GM19467 (cell line): Measurements from ENCODE around the gene FILIP1L.
A peak's percentile ranks its signal among the peaks of the same experiment; 100 is the strongest.

ENCODE experiments used
- ATAC-seq: cut with Tn5 transposase; IDR thresholded peaks from one replicate; pipeline ENCODE4 v1.9.1; 2021; ENCODE audit warnings: mild to moderate bottlenecking, moderate library complexity; ENCODE audit not compliant: unreplicated experiment

FILIP1L gene

DNA sequence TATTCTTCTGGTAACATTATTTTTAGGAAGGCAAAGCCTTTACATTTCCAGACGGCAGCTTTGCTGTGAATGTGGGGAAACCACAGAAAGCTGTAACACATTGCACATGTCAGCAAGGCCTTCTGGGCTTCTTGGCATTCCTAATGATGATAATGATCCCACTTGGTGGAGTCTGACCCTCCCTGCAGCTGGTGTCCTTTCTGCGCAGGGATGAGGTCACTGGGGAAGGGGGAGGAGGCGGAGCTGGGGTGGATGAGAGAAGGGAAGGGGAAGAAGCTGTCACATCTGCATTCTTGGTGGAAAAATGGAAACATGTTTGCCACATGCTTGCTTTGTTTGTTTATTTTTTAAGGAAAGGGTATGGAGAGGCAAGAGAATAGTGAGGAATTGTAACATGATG lies 68.6 kb downstream of the FILIP1L start:
- ATAC-seq = no peak

GRCh38 chr3:100044369-100044768 lies 69.9 kb downstream of the FILIP1L start:
- peak; percentile 69 for ATAC-seq

DNA sequence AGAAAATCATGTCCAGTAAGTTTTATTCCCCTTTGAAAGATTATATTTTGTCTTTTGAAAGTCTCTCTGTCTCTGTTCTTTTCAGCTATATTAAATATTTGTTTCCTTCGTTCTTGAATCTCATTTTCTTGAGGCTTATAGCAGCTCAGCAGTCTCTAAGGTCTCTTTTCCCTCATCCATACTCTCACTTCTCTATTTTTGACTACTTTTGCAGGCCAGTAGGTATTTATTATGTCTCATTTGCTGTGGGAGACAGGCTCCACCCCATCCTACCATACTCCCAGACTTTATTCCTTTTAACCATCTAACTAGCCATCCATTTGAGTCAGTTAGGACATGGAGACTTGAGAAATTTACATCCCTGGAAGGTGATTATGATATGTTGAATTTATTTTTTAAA lies 71.0 kb downstream of the FILIP1L start:
- no peak for ATAC-seq

DNA sequence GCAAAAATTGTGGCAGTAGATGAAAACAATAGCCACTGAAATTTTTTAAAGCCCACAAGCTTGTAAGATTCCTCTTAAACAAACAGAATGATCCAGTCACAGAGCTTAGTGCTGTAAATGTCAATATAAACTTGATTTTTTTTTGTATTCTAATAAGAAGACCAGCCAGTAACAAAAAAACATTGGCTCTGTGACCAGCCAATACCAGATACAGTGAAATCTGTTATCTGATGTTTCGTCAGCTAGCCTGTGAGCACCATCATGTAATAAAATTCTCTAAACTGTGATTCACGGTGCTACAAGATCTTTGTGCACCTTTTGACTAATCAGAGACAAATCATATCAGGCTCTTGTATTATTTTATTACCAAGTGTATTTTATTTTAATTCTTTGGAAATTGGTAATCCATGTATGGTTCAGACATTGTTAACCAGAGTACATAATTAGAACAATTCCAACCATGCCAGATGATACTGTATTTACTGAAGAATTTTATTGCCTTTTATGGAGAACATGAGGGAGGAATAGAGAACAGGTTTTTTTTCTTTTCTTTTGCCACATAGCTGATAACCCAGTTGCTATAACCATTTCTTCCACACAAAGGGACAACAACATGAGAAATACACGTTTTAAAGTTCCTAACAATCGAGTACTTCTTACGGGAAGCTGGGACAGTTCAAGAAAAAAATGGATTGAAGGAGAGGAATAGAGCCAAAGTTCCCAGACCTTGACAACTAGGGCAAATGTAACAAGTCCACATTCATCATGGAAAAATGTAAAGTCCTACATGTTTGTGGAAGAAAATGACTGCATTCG lies 71.9 kb downstream of the FILIP1L start:
- ATAC-seq = no peak

GRCh38 chr3:100041328-100041749 lies 73.0 kb downstream of the FILIP1L start:
- ATAC-seq = no peak

DNA sequence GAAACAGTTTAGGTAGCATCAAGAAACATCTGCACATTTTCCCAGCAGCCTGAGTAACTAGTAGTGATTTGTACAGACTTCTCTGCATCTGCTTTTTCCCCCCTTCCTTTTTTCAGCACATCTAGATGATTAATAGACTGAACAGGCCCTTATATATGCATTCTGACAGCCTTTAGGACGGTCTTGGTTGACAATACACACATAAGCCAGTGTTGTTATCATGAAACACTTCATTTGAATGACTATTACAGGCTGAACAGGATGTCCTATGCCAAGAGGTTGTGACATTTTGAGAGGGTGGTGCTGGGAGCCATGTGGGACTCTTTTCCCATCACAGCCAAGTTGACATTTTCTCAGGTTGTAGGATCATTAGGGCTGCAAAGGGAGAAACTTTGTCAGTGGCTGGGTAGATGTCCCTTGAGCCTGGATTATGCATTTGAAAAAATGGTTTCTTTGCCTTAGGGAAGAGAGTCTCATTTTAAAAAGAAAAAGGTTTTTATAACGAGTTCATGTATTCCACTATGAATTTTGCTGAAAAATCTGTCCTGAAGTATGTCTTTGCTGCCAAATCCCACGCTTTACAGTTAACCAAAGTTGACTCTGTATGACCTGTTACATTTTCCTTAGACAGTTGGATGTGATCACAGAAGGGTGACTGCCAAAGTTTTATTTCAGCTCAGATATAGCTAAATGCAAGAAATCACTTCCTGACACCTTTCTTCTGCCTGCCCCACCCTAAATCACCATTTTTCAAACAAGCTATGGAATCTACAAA lies 73.7 kb downstream of the FILIP1L start:
- ATAC-seq = no peak

GRCh38 chr3:100039075-100039474 lies 75.2 kb downstream of the FILIP1L start:
- ATAC-seq = no peak

GRCh38 chr3:100033903-100034471 lies 80.3 kb downstream of the FILIP1L start:
- ATAC-seq = no peak

- ATAC-seq = no peak
Observed at GRCh38 chr3:100033184-100033583, 81.1 kb downstream of the FILIP1L start.

DNA sequence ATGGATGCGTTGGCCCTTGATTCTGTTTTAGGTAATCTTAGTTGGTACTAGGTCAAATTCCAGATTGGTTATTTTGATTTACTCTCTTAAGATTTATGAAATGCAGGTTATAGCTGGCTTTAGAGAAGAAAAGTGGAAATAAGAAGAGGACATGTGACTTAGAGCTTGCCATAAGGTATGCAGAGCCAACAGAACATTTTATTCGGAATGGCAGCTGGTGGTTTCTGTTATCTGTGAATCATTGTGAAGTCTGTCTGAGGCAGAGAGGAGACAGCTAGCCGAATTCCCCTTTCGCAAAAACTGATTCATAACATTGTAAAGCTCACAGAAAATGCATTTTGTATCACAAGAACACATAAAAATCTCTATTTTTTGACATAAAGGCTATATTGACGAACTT lies 82.1 kb downstream of the FILIP1L start:
- ATAC-seq = no peak

GRCh38 chr3:100030914-100031425 lies 83.3 kb downstream of the FILIP1L start:
- no peak for ATAC-seq

DNA sequence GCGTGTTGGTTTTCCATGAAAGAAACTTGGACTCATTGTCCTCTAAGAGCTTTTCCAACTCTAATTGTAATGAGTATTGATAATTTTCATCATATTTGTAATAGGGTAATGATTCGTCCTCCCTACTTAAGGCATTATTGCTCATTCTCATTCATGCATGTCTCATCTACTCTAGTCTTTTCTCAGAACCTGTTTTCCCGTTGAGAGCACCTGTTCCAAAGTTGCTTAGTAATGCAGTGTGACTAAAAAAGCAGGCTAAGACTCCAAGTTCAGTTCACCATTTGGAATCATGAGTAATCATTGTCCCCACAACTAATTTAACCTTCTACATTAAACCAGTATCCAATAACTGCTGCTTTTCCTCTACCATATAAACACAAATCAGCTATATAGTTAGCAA lies 84.0 kb downstream of the FILIP1L start:
- ATAC-seq = no peak

- ATAC-seq = no peak
Observed at GRCh38 chr3:100029689-100030088, 84.6 kb downstream of the FILIP1L start.

- ATAC-seq = no peak
Observed at GRCh38 chr3:100029052-100029451, 85.2 kb downstream of the FILIP1L start.

DNA sequence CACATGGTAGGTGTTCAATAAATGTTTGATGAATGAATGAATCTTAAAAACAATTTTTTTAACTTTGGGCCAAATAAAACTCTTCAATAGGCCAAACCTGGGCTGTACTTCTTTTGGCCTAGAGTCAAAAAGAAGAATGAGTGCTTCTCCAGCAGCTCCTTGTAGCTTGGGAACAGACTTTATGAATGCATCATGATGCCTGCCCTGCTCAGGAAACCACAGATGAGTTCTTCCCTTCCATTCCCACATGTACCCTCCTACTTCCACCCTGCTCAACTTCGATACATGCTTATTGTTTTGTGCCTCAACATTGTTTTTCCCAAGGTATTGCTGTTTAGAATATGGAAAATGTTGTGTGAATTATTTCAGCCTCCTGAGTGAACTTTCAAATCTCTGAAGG lies 87.0 kb downstream of the FILIP1L start:
- ATAC-seq = no peak

DNA sequence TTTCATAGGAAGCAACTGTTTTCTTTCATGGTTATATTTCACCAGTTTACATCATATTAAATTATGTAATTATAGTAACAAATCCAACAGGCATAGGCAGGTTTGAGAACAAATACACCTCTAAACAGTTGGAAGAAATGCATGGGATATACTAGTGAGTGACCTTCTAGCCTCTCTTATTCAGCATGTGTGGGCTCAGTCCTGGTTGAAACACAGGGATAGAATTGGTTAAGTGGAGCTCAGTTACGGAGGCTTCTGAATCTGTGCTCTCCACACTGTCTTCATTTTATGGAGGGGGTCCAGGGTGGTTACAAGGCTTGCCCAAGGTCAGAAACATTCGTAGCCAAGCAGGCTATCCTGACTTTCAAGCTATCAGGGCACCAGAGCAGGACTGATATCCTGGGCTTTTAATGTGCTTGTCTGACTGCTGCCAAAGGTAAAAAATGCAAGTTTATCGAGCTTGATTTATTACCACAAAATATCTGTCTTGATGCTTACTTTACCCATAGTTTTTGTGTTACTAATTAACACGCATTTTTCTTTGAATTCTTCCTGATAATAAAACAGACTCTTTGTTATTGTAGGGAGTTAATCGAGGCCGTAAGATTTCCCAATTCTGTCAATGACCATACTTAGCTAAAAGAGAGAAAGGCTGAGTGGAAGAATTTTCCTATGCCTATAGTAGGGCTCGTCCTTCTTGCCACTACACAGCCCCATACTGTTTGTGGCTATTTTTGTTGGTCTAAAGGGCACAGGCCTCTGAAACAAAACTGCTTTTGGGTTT lies 89.6 kb downstream of the FILIP1L start:
- no peak for ATAC-seq

- ATAC-seq = no peak
Observed at GRCh38 chr3:100023595-100023994, 90.7 kb downstream of the FILIP1L start.

GRCh38 chr3:100023150-100023549 lies 91.2 kb downstream of the FILIP1L start:
- ATAC-seq = no peak

DNA sequence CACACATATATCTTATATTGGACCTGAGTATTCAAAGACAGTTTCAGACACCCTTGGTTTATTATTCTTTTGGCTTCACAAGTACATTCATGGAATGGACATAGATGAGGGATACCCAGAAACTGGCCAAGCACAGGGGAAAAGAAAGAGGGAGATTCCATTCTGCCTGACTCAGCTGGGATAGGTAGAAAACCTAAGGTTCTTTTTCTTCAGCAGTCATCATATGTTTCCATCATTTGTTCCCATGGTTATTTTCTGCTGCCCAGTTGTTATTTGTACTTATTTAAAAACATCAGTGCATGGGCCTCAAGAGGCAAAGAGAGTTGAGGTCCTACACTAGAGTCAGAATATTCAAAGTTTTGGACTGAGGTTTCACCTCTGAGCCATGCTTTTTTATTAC lies 91.8 kb downstream of the FILIP1L start:
- no peak for ATAC-seq

GRCh38 chr3:100020876-100021644 lies 93.2 kb downstream of the FILIP1L start:
- no peak for ATAC-seq
